Measurements from ENCODE around the gene ATAD2B. TPM values are rescaled to one million over a fixed set of nuclear protein-coding genes. Genes with fewer than 3 reads are reported as not detected.

Gene ATAD2B
- total and polyA plus RNA-seq, 11 donors: 2.8 to 13.3 (median 8.1) TPM

DNA sequence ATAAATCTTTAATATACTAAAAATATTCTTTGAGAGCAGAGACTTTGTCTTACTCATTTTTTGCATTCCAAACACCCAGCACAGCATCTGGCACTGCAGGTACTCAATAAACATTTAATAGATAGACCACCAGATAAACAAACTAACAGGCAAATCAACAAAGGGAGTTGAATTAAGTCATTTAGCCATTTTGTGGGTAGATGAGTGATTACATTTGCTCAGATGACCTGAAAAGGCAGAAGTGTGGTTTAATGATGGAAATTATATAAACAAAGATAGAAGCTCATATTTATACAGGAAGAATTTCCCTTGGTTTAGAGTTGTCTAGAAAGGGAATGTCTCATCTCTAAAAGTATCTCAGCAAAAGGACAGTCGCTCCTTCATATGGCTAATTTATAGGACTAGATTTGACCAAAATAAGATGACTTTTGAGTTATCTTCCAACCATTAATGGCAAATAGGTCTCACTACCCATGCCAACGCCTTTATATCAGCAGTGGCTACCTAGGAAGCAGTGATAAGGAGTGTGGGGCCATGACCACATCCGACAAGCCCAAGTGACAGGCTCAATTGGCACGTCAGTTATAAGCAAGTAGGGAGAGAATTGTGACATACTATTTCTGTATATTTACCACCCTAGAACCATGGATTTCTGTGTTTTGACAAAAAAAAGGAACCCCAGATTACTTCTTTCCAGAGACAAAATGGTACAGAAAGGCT, 173.5 kb downstream of the ATAD2B start:
- ATAC-seq (no peak), DNase-seq (no peak)
- TF ChIP-seq, protein P1, sequence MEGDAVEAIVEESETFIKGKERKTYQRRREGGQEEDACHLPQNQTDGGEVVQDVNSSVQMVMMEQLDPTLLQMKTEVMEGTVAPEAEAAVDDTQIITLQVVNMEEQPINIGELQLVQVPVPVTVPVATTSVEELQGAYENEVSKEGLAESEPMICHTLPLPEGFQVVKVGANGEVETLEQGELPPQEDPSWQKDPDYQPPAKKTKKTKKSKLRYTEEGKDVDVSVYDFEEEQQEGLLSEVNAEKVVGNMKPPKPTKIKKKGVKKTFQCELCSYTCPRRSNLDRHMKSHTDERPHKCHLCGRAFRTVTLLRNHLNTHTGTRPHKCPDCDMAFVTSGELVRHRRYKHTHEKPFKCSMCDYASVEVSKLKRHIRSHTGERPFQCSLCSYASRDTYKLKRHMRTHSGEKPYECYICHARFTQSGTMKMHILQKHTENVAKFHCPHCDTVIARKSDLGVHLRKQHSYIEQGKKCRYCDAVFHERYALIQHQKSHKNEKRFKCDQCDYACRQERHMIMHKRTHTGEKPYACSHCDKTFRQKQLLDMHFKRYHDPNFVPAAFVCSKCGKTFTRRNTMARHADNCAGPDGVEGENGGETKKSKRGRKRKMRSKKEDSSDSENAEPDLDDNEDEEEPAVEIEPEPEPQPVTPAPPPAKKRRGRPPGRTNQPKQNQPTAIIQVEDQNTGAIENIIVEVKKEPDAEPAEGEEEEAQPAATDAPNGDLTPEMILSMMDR (IDR thresholded peaks at IDR 0.05): no peak
- TF ChIP-seq POLR2A (IDR thresholded peaks at IDR 0.05): no peak
- intact Hi-C loops (cut with DNase I): loop anchor here in 4 of 10 donors (10.0 kb wide), 3 partner anchors 109 to 379 kb away; partner anchors contain the start of gene KLHL29 (in 1 of the 4)
- Histone ChIP-seq H3K9me3 (no peaks in the 10 kb centered on the region), H3K27ac (no peak overlapping the region), H3K36me3 (peaks cover 0 to 66% (median 54%) of the 10 kb centered on the region in 9 donors), H3K4me3 (no peak overlapping the region), H3K4me1 (peaks cover 0 to 7% (median 0%) of the 10 kb centered on the region in 12 donors), H3K27me3 (no peaks in the 10 kb centered on the region)
- 58 to 77% (median 67%) methylated on average over 4 of the region's 4 CpGs for WGBS, 4 donors

DNA sequence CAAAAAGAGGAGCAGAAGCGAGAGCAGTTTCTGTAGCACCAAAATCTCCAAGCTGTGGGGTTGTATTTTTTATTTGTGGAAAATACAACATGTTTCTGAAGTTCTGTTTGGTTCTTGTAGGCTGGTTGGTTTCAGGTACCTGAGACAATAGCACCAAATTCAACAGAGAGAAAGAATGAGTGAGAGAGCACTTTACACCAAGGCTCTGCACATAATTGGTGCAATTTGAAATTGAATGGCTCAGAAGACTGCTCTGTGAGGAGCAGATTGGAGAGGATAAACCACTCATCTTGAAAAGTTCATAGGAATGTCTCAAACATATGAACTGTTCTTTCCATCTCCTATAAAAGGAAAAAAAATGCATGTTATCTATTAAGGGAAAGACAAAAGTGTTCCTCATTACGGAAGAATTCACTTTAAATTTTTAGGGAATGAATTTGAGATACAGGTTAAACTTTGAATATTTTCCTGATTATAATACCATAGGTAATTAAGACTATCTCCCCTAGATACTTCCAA, 175.1 kb downstream of the ATAD2B start:
- Histone ChIP-seq H3K9me3 (no peaks in the 10 kb centered on the region), H3K4me1 (peaks cover 0 to 2% (median 0%) of the 10 kb centered on the region in 12 donors), H3K27me3 (no peaks in the 10 kb centered on the region), H3K4me3 (no peak overlapping the region), H3K36me3 (peaks cover 0 to 55% (median 38%) of the 10 kb centered on the region in 9 donors), H3K27ac (no peak overlapping the region)
- TF ChIP-seq, protein P1 (IDR thresholded peaks at IDR 0.05): no peak
- no peak for TF ChIP-seq POLR2A (IDR thresholded peaks at IDR 0.05)
- intact Hi-C loops (cut with DNase I): loop anchor here in 4 of 10 donors (10.0 kb wide), 3 partner anchors 107 to 377 kb away; partner anchors contain the start of gene KLHL29 (in 1 of the 4)
- WGBS, 4 donors: 96 to 98% (median 98%) methylated on average over 2 of the region's 2 CpGs
- ATAC-seq (no peak), DNase-seq (no peak)

DNA sequence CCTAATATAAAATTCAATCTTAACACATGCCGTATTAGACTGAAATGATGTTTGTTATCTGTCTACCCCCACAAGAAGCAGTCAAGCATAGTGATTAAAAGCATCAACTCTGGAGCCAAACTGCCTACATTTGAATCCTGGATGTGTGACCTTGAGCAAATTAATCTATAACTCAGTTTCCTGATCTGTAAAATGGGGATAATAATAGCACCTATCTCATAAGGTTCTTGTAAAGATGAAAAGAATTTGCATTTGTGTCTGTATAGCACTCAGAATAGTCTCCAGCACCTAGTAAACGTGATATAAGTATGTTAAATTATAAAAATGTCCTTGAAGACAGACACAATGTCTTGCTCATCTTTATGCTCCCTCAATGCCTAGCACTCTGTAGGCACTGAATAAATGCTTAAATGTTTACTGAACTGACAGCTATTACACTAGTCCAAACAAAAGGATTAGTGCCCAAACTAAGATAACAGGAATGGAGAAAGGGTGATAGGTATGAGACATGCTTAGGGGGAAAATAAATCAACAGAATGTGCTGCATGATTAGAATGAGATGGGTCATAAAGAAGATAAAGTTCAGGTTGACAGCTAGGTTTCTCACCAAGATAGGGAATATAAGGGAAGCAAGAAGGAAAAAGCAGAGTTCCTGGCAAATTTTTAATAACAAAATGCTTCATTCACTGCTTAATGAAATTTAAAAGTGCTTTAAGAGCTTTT, 180.6 kb downstream of the ATAD2B start:
- WGBS, 4 donors: 53 to 70% (median 61%) methylated on average over 2 of the region's 2 CpGs
- ATAC-seq (no peak), DNase-seq (no peak)
- no peak for TF ChIP-seq POLR2A (IDR thresholded peaks at IDR 0.05)
- TF ChIP-seq, protein P1 (IDR thresholded peaks at IDR 0.05): no peak
- no peak overlapping the region for H3K4me3 ChIP-seq
- H3K27me3 ChIP-seq: no peaks in the 10 kb centered on the region
- H3K36me3 ChIP-seq: peaks cover 0 to 19% (median 6%) of the 10 kb centered on the region in 9 donors
- H3K9me3 ChIP-seq: no peaks in the 10 kb centered on the region
- intact Hi-C loops (cut with DNase I): no loop called here
- H3K27ac ChIP-seq: peak overlapping the region in 6 of 12 donors; percentile 7 to 67 (median 44)
- H3K4me1 ChIP-seq: peaks cover 0 to 20% (median 8%) of the 10 kb centered on the region in 12 donors

DNA sequence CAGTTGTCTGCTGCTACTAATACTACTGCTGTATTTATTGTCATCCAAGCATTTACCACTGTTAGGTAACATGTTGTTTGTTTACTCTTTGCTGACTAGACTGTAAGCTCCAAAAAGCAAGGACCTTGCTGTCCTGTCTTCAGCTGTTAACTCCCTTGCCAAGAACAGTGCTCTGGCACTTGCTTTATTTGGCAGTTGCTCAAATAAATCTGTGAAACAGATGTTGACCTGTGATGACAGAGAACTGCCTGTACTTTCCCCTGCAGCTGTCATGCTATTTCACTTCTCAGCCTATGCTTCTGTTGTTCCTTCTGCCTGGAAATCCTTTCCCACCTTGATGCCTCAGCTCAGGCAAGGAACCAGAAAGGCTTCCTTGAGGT, 181.2 kb downstream of the ATAD2B start:
- TF ChIP-seq, protein P1 (IDR thresholded peaks at IDR 0.05): no peak
- no peak for TF ChIP-seq POLR2A (IDR thresholded peaks at IDR 0.05)
- intact Hi-C loops (cut with DNase I): no loop called here
- ATAC-seq: peak; percentile 96 to 98 (median 98)
- H3K36me3 ChIP-seq: peaks cover 0 to 13% (median under 1%) of the 10 kb centered on the region in 9 donors
- no peaks in the 10 kb centered on the region for H3K27me3 ChIP-seq
- no peaks in the 10 kb centered on the region for H3K9me3 ChIP-seq
- H3K4me3 ChIP-seq: no peak overlapping the region
- H3K27ac ChIP-seq: peak overlapping the region in 8 of 12 donors; percentile 2 to 67 (median 32)
- peaks cover 0 to 20% (median 8%) of the 10 kb centered on the region in 12 donors for H3K4me1 ChIP-seq
- DNase-seq: peak in 4 of 5 donors; percentile 13 to 32 (median 24)

All from heart left ventricle (tissue), 16 donors.